ENCODE data around the gene RANBP9. TPM values are rescaled to one million over a fixed set of nuclear protein-coding genes. Genes with fewer than 3 reads are reported as not detected.
A peak's percentile ranks its signal among the peaks of the same experiment; 100 is the strongest.

RANBP9 gene
- total and polyA plus RNA-seq, 2 of the 13 experiments (the other 11 are each of a cell fraction or from before 2014, with no cell fraction given): 26.6 to 30.6 TPM

- TF ChIP-seq ZBTB26 (CRISPR knock-in tag; IDR thresholded peaks at IDR 0.05; ENCODE audit: borderline replicate concordance): peak; percentile 86
- TF ChIP-seq ZNF570 (CRISPR knock-in tag; IDR thresholded peaks at IDR 0.05; ENCODE audit: borderline replicate concordance): peak; percentile 46; the same call in 1 of the 2 replicates
- peak; percentile 73 for TF ChIP-seq YEATS2 (CRISPR knock-in tag; IDR thresholded peaks at IDR 0.05; ENCODE audit: borderline replicate concordance)
- no peak for TF ChIP-seq CCAR2 (optimal IDR thresholded peaks at IDR 0.05; ENCODE audit: low read depth, low read length)
- TF ChIP-seq, protein P1, sequence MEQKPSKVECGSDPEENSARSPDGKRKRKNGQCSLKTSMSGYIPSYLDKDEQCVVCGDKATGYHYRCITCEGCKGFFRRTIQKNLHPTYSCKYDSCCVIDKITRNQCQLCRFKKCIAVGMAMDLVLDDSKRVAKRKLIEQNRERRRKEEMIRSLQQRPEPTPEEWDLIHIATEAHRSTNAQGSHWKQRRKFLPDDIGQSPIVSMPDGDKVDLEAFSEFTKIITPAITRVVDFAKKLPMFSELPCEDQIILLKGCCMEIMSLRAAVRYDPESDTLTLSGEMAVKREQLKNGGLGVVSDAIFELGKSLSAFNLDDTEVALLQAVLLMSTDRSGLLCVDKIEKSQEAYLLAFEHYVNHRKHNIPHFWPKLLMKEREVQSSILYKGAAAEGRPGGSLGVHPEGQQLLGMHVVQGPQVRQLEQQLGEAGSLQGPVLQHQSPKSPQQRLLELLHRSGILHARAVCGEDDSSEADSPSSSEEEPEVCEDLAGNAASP (CRISPR knock-in tag; IDR thresholded peaks at IDR 0.05; ENCODE audit: borderline replicate concordance): peak; percentile 27; the same call in 1 of the 2 replicates
- peak; percentile 52; the same call in 1 of the 2 replicates for TF ChIP-seq ETV6 (CRISPR knock-in tag; conservative IDR thresholded peaks at IDR 0.05)
- TF ChIP-seq ONECUT2 (CRISPR knock-in tag; IDR thresholded peaks at IDR 0.05): no peak
- peak; percentile 77 for TF ChIP-seq SP4 (CRISPR knock-in tag; IDR thresholded peaks at IDR 0.05)
- TF ChIP-seq TRIM24 (CRISPR knock-in tag; IDR thresholded peaks at IDR 0.05): no peak
- TF ChIP-seq JUNB (CRISPR knock-in tag; IDR thresholded peaks at IDR 0.05; ENCODE audit: borderline replicate concordance): no peak
- TF ChIP-seq, protein P2, sequence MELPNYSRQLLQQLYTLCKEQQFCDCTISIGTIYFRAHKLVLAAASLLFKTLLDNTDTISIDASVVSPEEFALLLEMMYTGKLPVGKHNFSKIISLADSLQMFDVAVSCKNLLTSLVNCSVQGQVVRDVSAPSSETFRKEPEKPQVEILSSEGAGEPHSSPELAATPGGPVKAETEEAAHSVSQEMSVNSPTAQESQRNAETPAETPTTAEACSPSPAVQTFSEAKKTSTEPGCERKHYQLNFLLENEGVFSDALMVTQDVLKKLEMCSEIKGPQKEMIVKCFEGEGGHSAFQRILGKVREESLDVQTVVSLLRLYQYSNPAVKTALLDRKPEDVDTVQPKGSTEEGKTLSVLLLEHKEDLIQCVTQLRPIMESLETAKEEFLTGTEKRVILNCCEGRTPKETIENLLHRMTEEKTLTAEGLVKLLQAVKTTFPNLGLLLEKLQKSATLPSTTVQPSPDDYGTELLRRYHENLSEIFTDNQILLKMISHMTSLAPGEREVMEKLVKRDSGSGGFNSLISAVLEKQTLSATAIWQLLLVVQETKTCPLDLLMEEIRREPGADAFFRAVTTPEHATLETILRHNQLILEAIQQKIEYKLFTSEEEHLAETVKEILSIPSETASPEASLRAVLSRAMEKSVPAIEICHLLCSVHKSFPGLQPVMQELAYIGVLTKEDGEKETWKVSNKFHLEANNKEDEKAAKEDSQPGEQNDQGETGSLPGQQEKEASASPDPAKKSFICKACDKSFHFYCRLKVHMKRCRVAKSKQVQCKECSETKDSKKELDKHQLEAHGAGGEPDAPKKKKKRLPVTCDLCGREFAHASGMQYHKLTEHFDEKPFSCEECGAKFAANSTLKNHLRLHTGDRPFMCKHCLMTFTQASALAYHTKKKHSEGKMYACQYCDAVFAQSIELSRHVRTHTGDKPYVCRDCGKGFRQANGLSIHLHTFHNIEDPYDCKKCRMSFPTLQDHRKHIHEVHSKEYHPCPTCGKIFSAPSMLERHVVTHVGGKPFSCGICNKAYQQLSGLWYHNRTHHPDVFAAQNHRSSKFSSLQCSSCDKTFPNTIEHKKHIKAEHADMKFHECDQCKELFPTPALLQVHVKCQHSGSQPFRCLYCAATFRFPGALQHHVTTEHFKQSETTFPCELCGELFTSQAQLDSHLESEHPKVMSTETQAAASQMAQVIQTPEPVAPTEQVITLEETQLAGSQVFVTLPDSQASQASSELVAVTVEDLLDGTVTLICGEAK (IDR thresholded peaks at IDR 0.05): no peak
- TF ChIP-seq, protein P2 (CRISPR knock-in tag; IDR thresholded peaks at IDR 0.05): peak; percentile 72
- peak; percentile 66; the same call in 1 of the 2 replicates for TF ChIP-seq RAD21 (CRISPR knock-in tag; IDR thresholded peaks at IDR 0.05)
- no peak for TF ChIP-seq ZNF660 (CRISPR knock-in tag; IDR thresholded peaks at IDR 0.05; ENCODE audit: borderline replicate concordance, low read depth)
- TF ChIP-seq SETDB1 (CRISPR knock-in tag; IDR thresholded peaks at IDR 0.05; ENCODE audit: borderline replicate concordance): no peak
- no peak for TF ChIP-seq ZNF3 (CRISPR knock-in tag; IDR thresholded peaks at IDR 0.05)
- TF ChIP-seq ELF3 (CRISPR knock-in tag; IDR thresholded peaks at IDR 0.05): peak; percentile 82
- TF ChIP-seq ZFP62 (CRISPR knock-in tag; IDR thresholded peaks at IDR 0.05): no peak
- peak; percentile 88; the same call in 1 of the 2 replicates for TF ChIP-seq ZNF136 (CRISPR knock-in tag; IDR thresholded peaks at IDR 0.05; ENCODE audit: low read depth)
These were observed 136.9 kb downstream of the RANBP9 start, which contains the start of gene SIRT5 (continued) for GRCh38 chr6:13574571-13575376.
